ENCODE results near the gene DMRT2.
A peak's percentile ranks its signal among the peaks of the same experiment; 100 is the strongest.

The DMRT2 gene

GRCh38 chr9:1051584-1052275 is 1.6 kb downstream of the DMRT2 start:
- Histone ChIP-seq H3K4me1 (ENCODE audit: control insufficient read depth, insufficient read depth, low read length) (no peaks in the 10 kb centered on the region), H3K27ac (ENCODE audit: extremely low read depth, low read depth, low read length) (peak overlapping the region; percentile 16; the same call in 1 of the 2 replicates), H3K4me3 (ENCODE audit: low read depth, low read length) (peak overlapping the region; percentile 20), H3K9me3 (ENCODE audit: control insufficient read depth, insufficient read depth, low read depth, low read length) (no peaks in the 10 kb centered on the region), H3K36me3 (ENCODE audit: control insufficient read depth in 2 of 2, insufficient read depth in 1 of 2, low read length in 2 of 2) (no peaks in the 10 kb centered on the region)
- no peak for TF ChIP-seq GFI1B (tag by site-specific recombination; IDR thresholded peaks at IDR 0.05)
- TF ChIP-seq PBX3 (CRISPR knock-in tag; IDR thresholded peaks at IDR 0.05) = 0 out of 2 replicates have a peak, but pooled peaks have one; percentile 50
- ChIA-PET CTCF (no interaction called here), POLR2A (no interaction called here)

GRCh38 chr9:1052365-1053281 is 2.5 kb downstream of the DMRT2 start:
- ChIA-PET CTCF (no interaction called here), POLR2A (interaction anchor here (0.5 to 0.9 kb wide), 2 partner anchors 24 to 1677 kb away, joined by 3 to 4 read pairs; no protein-coding TSS in a partner anchor)
- H3K4me3 ChIP-seq (ENCODE audit: low read depth, low read length) = no peak overlapping the region; the same call in 1 of the 2 replicates
- no peaks in the 10 kb centered on the region for H3K36me3 ChIP-seq (ENCODE audit: control insufficient read depth in 2 of 2, insufficient read depth in 1 of 2, low read length in 2 of 2)
- H3K27ac ChIP-seq (ENCODE audit: extremely low read depth, low read depth, low read length) = no peak overlapping the region
- TF ChIP-seq ZXDB (tag by site-specific recombination; IDR thresholded peaks at IDR 0.05) (no peak), AEBP2 (tag by site-specific recombination; IDR thresholded peaks at IDR 0.05; ENCODE audit: borderline replicate concordance) (no peak), ZNF776 (tag by site-specific recombination; IDR thresholded peaks at IDR 0.05; ENCODE audit: borderline replicate concordance) (no peak), SP2 (tag by site-specific recombination; IDR thresholded peaks at IDR 0.05) (no peak), ZFP41 (tag by site-specific recombination; IDR thresholded peaks at IDR 0.05; ENCODE audit: borderline replicate concordance) (no peak), SCRT1 (tag by site-specific recombination; IDR thresholded peaks at IDR 0.05; ENCODE audit: borderline replicate concordance) (no peak)
- no peaks in the 10 kb centered on the region for H3K9me3 ChIP-seq (ENCODE audit: control insufficient read depth, insufficient read depth, low read depth, low read length)
- no peaks in the 10 kb centered on the region for H3K4me1 ChIP-seq (ENCODE audit: control insufficient read depth, insufficient read depth, low read length)

GRCh38 chr9:1053282-1053621 is 3.1 kb downstream of the DMRT2 start:
- no peaks in the 10 kb centered on the region for H3K36me3 ChIP-seq (ENCODE audit: control insufficient read depth in 2 of 2, insufficient read depth in 1 of 2, low read length in 2 of 2)
- no peak overlapping the region for H3K27ac ChIP-seq (ENCODE audit: extremely low read depth, low read depth, low read length)
- CTCF ChIA-PET = no interaction called here
- no peaks in the 10 kb centered on the region for H3K9me3 ChIP-seq (ENCODE audit: control insufficient read depth, insufficient read depth, low read depth, low read length)
- H3K4me3 ChIP-seq (ENCODE audit: low read depth, low read length) = no peak overlapping the region
- H3K4me1 ChIP-seq (ENCODE audit: control insufficient read depth, insufficient read depth, low read length) = no peaks in the 10 kb centered on the region
- no peak for TF ChIP-seq ZNF311 (tag by site-specific recombination; IDR thresholded peaks at IDR 0.05; ENCODE audit: borderline replicate concordance)
- TF ChIP-seq ZNF169 (tag by site-specific recombination; IDR thresholded peaks at IDR 0.05) = no peak
- no peak for TF ChIP-seq ELK4 (IDR thresholded peaks at IDR 0.05; ENCODE audit: borderline replicate concordance, low read depth, low read length)
- no peak for TF ChIP-seq ZNF707 (tag by site-specific recombination; IDR thresholded peaks at IDR 0.05)
- POLR2A ChIA-PET = interaction anchor here (0.5 to 0.9 kb wide), 2 partner anchors 23 to 1676 kb away, joined by 3 to 4 read pairs; no protein-coding TSS in a partner anchor
